HepG2 (cell line): ENCODE measurements around the gene EIF2S2. TPM values are rescaled to one million over a fixed set of nuclear protein-coding genes. Genes with fewer than 3 reads are reported as not detected.

ENCODE experiments used
- BRD4 ChIP-seq: sonication (generic); formaldehyde crosslinking; IDR thresholded peaks from 2 replicates; pipeline ENCODE4 v1.4.0; 2020; ENCODE audit warnings: missing genetic modification reagents
- SALL1 ChIP-seq: sonication (generic); formaldehyde crosslinking; IDR thresholded peaks from 2 replicates; pipeline ENCODE4 v1.8.0; 2022; ENCODE audit warnings: mild to moderate bottlenecking, missing genetic modification reagents
- ZNF550 ChIP-seq: sonication (generic); formaldehyde crosslinking; IDR thresholded peaks from 2 replicates; pipeline ENCODE4 v1.4.0; 2020; ENCODE audit warnings: mild to moderate bottlenecking, missing genetic modification reagents, borderline replicate concordance
- ZNF703 ChIP-seq: sonication (generic); formaldehyde crosslinking; IDR thresholded peaks from 2 replicates; pipeline ENCODE4 v1.5.1; 2020; ENCODE audit warnings: missing genetic modification reagents, mild to moderate bottlenecking, moderate library complexity, borderline replicate concordance
- ZNF768 ChIP-seq: sonication (generic); formaldehyde crosslinking; IDR thresholded peaks from 2 replicates; pipeline ENCODE4 v1.4.0; 2020; ENCODE audit warnings: missing genetic modification reagents
- polyA plus RNA-seq, 8 experiments: library from polyadenylated mRNA; depleted of rRNA in 3 of 8; stranded (reverse) in 7 of 8; unstranded in 1 of 8; fragments of >200 nt; fragmentation: Illumina TruSeq in 4 of 8; extraction: Trizol in 4 of 8; gene quantifications; 2 replicates each; pipeline versions ENCODE4 v1.2.1 to v1.2.3, GENCODE V29; 2011 to 2016; ENCODE audit warnings: low read depth in 4 of 8, missing spikeins in 1 of 8, mixed read lengths in 1 of 8; ENCODE audit not compliant: insufficient read depth in 1 of 8
- total RNA-seq, 5 experiments: library from RNA; depleted of rRNA; stranded (reverse); fragments of >200 nt; fragmentation: Illumina TruSeq; extraction: Trizol; gene quantifications; 2 replicates each; pipeline ENCODE4 v1.2.3, GENCODE V29; 2016; ENCODE audit warnings: low read depth in 1 of 5
- TF ChIP-seq, protein P1 (sequence below), 2 experiments: sonication (generic) in 1 of 2; formaldehyde crosslinking in 1 of 2; IDR thresholded peaks; 2 replicates each; pipeline versions ENCODE4 v1.4.0 to v1.6.1; 2016 to 2020; ENCODE audit warnings: borderline replicate concordance in 1 of 2, low read depth in 1 of 2, mild to moderate bottlenecking in 1 of 2, missing genetic modification reagents in 1 of 2
- TF ChIP-seq, protein P2 (sequence below): fragments of 450-650 bp; IDR thresholded peaks from 2 replicates; pipeline ENCODE4 v1.6.1; 2017; ENCODE audit warnings: mild to moderate bottlenecking
- TF ChIP-seq, protein P3 (sequence below): sonication (generic); formaldehyde crosslinking; IDR thresholded peaks from 2 replicates; pipeline ENCODE4 v1.5.0; 2020; ENCODE audit warnings: mild to moderate bottlenecking, missing genetic modification reagents
- TF ChIP-seq, protein P4 (sequence below): sonication (generic); formaldehyde crosslinking; IDR thresholded peaks from 2 replicates; pipeline ENCODE4 v1.5.1; 2020; ENCODE audit warnings: mild to moderate bottlenecking, missing genetic modification reagents, moderate library complexity

Gene EIF2S2
- total and polyA plus RNA-seq, 2 of the 13 experiments (the other 11 are each of a cell fraction or from before 2014, with no cell fraction given), result 126 to 213 TPM

DNA sequence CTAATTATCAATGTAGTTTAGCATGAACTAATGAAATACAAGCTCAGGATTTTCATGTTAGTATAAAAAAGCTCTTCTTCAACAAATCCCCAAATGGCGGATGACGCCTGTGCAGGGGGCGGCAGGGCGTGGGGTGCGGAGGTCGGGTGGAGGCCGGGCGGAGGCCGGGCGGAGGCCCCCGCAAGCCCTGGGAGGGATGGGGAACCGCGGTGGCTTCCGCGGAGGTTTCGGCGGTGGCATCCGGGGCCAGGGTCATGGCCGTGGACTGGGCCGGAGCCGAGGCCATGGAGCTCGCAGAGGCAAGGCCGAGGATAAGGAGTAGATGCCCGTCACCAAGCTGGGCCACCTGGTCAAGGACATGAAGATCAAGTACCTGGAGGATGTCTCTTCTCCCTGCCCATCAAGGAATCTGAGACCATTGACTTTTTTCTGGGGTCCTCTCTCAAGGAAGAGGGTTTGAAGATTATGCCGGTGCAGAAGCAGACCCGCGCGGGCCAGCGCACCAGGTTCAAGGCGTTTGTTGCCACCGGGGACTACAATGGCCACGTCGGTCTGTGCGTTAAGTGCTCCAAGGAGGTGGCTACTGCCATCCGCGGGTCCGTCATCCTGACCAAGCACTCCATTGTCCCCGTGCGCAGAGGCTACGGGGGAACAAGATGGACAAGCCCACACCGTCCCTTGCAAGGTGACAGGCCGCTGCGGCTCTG, 10.4 kb upstream of the EIF2S2 start (continued):
- TF ChIP-seq, protein P1, sequence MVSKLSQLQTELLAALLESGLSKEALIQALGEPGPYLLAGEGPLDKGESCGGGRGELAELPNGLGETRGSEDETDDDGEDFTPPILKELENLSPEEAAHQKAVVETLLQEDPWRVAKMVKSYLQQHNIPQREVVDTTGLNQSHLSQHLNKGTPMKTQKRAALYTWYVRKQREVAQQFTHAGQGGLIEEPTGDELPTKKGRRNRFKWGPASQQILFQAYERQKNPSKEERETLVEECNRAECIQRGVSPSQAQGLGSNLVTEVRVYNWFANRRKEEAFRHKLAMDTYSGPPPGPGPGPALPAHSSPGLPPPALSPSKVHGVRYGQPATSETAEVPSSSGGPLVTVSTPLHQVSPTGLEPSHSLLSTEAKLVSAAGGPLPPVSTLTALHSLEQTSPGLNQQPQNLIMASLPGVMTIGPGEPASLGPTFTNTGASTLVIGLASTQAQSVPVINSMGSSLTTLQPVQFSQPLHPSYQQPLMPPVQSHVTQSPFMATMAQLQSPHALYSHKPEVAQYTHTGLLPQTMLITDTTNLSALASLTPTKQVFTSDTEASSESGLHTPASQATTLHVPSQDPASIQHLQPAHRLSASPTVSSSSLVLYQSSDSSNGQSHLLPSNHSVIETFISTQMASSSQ (IDR thresholded peaks at IDR 0.05; ENCODE audit: low read depth), result no peak
- TF ChIP-seq, protein P1 (CRISPR knock-in tag; IDR thresholded peaks at IDR 0.05; ENCODE audit: borderline replicate concordance), result no peak
- peak; percentile 27; the same call in 1 of the 2 replicates for TF ChIP-seq ZNF768 (CRISPR knock-in tag)
- no peak for TF ChIP-seq ZNF550 (CRISPR knock-in tag)
- 0 out of 2 replicates have a peak, but pooled peaks have one; percentile 20 for TF ChIP-seq SALL1 (CRISPR knock-in tag)
- no peak for TF ChIP-seq BRD4 (CRISPR knock-in tag)
- TF ChIP-seq, protein P2, sequence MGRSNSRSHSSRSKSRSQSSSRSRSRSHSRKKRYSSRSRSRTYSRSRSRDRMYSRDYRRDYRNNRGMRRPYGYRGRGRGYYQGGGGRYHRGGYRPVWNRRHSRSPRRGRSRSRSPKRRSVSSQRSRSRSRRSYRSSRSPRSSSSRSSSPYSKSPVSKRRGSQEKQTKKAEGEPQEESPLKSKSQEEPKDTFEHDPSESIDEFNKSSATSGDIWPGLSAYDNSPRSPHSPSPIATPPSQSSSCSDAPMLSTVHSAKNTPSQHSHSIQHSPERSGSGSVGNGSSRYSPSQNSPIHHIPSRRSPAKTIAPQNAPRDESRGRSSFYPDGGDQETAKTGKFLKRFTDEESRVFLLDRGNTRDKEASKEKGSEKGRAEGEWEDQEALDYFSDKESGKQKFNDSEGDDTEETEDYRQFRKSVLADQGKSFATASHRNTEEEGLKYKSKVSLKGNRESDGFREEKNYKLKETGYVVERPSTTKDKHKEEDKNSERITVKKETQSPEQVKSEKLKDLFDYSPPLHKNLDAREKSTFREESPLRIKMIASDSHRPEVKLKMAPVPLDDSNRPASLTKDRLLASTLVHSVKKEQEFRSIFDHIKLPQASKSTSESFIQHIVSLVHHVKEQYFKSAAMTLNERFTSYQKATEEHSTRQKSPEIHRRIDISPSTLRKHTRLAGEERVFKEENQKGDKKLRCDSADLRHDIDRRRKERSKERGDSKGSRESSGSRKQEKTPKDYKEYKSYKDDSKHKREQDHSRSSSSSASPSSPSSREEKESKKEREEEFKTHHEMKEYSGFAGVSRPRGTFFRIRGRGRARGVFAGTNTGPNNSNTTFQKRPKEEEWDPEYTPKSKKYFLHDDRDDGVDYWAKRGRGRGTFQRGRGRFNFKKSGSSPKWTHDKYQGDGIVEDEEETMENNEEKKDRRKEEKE, result no peak
- TF ChIP-seq, protein P3, sequence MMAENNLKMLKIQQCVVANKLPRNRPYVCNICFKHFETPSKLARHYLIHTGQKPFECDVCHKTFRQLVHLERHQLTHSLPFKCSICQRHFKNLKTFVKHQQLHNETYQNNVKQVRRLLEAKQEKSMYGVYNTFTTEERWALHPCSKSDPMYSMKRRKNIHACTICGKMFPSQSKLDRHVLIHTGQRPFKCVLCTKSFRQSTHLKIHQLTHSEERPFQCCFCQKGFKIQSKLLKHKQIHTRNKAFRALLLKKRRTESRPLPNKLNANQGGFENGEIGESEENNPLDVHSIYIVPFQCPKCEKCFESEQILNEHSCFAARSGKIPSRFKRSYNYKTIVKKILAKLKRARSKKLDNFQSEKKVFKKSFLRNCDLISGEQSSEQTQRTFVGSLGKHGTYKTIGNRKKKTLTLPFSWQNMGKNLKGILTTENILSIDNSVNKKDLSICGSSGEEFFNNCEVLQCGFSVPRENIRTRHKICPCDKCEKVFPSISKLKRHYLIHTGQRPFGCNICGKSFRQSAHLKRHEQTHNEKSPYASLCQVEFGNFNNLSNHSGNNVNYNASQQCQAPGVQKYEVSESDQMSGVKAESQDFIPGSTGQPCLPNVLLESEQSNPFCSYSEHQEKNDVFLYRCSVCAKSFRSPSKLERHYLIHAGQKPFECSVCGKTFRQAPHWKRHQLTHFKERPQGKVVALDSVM (CRISPR knock-in tag), result 0 out of 2 replicates have a peak, but pooled peaks have one; percentile 19
- no peak for TF ChIP-seq ZNF703 (CRISPR knock-in tag)
- TF ChIP-seq, protein P4, sequence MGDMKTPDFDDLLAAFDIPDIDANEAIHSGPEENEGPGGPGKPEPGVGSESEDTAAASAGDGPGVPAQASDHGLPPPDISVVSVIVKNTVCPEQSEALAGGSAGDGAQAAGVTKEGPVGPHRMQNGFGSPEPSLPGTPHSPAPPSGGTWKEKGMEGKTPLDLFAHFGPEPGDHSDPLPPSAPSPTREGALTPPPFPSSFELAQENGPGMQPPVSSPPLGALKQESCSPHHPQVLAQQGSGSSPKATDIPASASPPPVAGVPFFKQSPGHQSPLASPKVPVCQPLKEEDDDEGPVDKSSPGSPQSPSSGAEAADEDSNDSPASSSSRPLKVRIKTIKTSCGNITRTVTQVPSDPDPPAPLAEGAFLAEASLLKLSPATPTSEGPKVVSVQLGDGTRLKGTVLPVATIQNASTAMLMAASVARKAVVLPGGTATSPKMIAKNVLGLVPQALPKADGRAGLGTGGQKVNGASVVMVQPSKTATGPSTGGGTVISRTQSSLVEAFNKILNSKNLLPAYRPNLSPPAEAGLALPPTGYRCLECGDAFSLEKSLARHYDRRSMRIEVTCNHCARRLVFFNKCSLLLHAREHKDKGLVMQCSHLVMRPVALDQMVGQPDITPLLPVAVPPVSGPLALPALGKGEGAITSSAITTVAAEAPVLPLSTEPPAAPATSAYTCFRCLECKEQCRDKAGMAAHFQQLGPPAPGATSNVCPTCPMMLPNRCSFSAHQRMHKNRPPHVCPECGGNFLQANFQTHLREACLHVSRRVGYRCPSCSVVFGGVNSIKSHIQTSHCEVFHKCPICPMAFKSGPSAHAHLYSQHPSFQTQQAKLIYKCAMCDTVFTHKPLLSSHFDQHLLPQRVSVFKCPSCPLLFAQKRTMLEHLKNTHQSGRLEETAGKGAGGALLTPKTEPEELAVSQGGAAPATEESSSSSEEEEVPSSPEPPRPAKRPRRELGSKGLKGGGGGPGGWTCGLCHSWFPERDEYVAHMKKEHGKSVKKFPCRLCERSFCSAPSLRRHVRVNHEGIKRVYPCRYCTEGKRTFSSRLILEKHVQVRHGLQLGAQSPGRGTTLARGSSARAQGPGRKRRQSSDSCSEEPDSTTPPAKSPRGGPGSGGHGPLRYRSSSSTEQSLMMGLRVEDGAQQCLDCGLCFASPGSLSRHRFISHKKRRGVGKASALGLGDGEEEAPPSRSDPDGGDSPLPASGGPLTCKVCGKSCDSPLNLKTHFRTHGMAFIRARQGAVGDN (CRISPR knock-in tag), result peak; percentile 9; the same call in 1 of the 2 replicates
